Astrocyte (in vitro differentiated cells and primary cell): ENCODE data around the gene C2orf76.

Experiments
- CTCF ChIP-seq: IDR thresholded peaks from 2 replicates; pipeline ENCODE4 v1.5.1; 2011; ENCODE audit warnings: low read depth, mild to moderate bottlenecking, inconsistent platforms, low read length, moderate library complexity; ENCODE audit not compliant: insufficient read depth
- EZH2 ChIP-seq: IDR thresholded peaks from 2 replicates; pipeline ENCODE4 v1.6.1; 2012; ENCODE audit warnings: mild to moderate bottlenecking, low read length, inconsistent platforms; ENCODE audit not compliant: insufficient read depth

DNA sequence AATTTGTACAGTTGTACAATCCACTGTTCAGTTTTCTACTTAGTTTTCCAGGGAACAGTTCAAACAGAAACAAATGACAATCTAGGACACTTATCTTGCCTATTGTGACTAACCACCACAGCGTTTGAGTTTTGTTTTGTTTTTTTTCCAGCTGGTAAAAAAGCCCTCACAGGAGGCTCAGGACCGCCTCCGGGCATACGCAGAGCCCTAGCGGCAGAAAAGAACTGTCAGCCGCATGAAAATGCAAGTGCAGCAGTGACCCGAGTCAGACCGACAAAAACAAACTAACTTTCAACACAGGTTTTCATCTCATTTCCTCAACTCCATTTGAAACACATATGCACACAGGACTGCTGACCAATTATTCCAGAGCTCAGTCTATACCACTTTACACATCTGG, 74.4 kb downstream of the C2orf76 start:
- TF ChIP-seq EZH2 (no peak), CTCF (peak; percentile 34)
